Endothelial cell of umbilical vein (primary cell): ENCODE measurements around the gene PLSCR1. TPM values are rescaled to one million over a fixed set of nuclear protein-coding genes. Genes with fewer than 3 reads are reported as not detected.
A peak's percentile ranks its signal among the peaks of the same experiment; 100 is the strongest.

Experiments used
- BruUV-seq: library from RNA; stranded (reverse); fragments of 400-500 nt; replicated peaks from 2 replicates; lab custom pipeline; 2021; lab: Mats Ljungman, UMichigan
- CTCF ChIA-PET: fragments of 300-600, 350-600 bp; sonication (Branson Sonifier 250); formaldehyde crosslinking; loops from one replicate; lab custom pipeline; 2021; ENCODE audit warnings: antibody characterized with exemption, inconsistent platforms; lab: Charles Lee
- POLR2A ChIA-PET: fragments of 300-600, 350-600 bp; sonication (Branson Sonifier 250); formaldehyde crosslinking; loops from one replicate; lab custom pipeline; 2021; ENCODE audit warnings: antibody characterized with exemption, inconsistent platforms; lab: Charles Lee
- DNase-seq: peaks from one replicate; pipeline ENCODE4 v3.0.0-alpha.2; 2011; ENCODE audit warnings: low read depth, low spot score
- FAIRE-seq: peaks from 2 replicates; lab custom pipeline; 2011; peaks lifted over from hg19 to GRCh38; lab: Jason Lieb, UNC
- H2AFZ ChIP-seq: 2 replicates; pipeline ENCODE4 v1.6.0; 2012; ENCODE audit warnings: low read depth, low read length, control low read depth, inconsistent platforms
- H3K27ac ChIP-seq: 2 replicates; pipeline ENCODE4 v1.5.1; 2011; ENCODE audit warnings: low read depth, mild to moderate bottlenecking, control low read depth, low read length, moderate library complexity; ENCODE audit not compliant: insufficient read depth
- H3K27me3 ChIP-seq, 2 experiments: 2 replicates each; pipeline versions ENCODE4 v1.6.0 to v1.6.1; 2011; ENCODE audit warnings: low read length in 2 of 2, mixed read lengths in 1 of 2; ENCODE audit not compliant: control insufficient read depth in 2 of 2, insufficient read depth in 2 of 2
- H3K36me3 ChIP-seq, 2 experiments: 2 replicates in 1 of 2; 3 replicates in 1 of 2; pipeline ENCODE4 v1.5.1; 2011; ENCODE audit warnings: low read length in 2 of 2, mild to moderate bottlenecking in 1 of 2, moderate library complexity in 1 of 2; ENCODE audit not compliant: control insufficient read depth in 2 of 2, insufficient read depth in 2 of 2; ENCODE audit errors: extremely low read depth in 1 of 2
- H3K4me1 ChIP-seq: 3 replicates; pipeline ENCODE4 v1.5.1; 2011; ENCODE audit warnings: mild to moderate bottlenecking, low read length; ENCODE audit not compliant: control insufficient read depth, insufficient read depth; ENCODE audit errors: extremely low read depth
- H3K4me2 ChIP-seq: 2 replicates; pipeline ENCODE4 v1.6.1; 2011; ENCODE audit warnings: low read length, control low read depth, mixed read lengths; ENCODE audit not compliant: insufficient read depth
- H3K4me3 ChIP-seq, 3 experiments: fragments of 200-600 bp in 1 of 3; sonication (generic), shearing (Covaris generic) in 1 of 3; replicated peaks in 1 of 3; 2 replicates each; pipeline ENCODE4 v1.5.1; 2011 to 2016; ENCODE audit warnings: control low read depth in 3 of 3, low read length in 3 of 3, mild to moderate bottlenecking in 2 of 3, inconsistent platforms in 1 of 3, low read depth in 1 of 3, moderate library complexity in 1 of 3; ENCODE audit not compliant: insufficient read depth in 1 of 3
- H3K79me2 ChIP-seq: 2 replicates; pipeline ENCODE4 v1.6.0; 2012; ENCODE audit warnings: low read length, inconsistent platforms; ENCODE audit not compliant: control insufficient read depth, insufficient read depth
- H3K9ac ChIP-seq: replicated peaks from 2 replicates; pipeline ENCODE3; 2011; ENCODE audit warnings: low read length, control low read depth; ENCODE audit not compliant: insufficient read depth; ENCODE audit errors: extremely low read depth
- H3K9me1 ChIP-seq: replicated peaks from 3 replicates; pipeline ENCODE4 v1.6.0; 2011; ENCODE audit warnings: mild to moderate bottlenecking, low read length; ENCODE audit not compliant: control insufficient read depth, insufficient read depth; ENCODE audit errors: extremely low read depth
- H3K9me3 ChIP-seq: replicated peaks from 2 replicates; pipeline ENCODE4 v1.5.1; 2012; ENCODE audit warnings: low read length, inconsistent platforms; ENCODE audit not compliant: control insufficient read depth, insufficient read depth
- H4K20me1 ChIP-seq: replicated peaks from 2 replicates; pipeline ENCODE3; 2011; ENCODE audit warnings: mild to moderate bottlenecking, low read length; ENCODE audit not compliant: control insufficient read depth, insufficient read depth; ENCODE audit errors: extremely low read depth
- CTCF ChIP-seq, 2 donors: IDR thresholded peaks; 1 replicate in 1 of 2; 2 replicates in 1 of 2; pipeline ENCODE4 v1.5.1; 2011; ENCODE audit warnings: low read length in 2 of 2, mild to moderate bottlenecking in 2 of 2, moderate library complexity in 2 of 2, control low read depth in 1 of 2, inconsistent platforms in 1 of 2, low read depth in 1 of 2; ENCODE audit not compliant: insufficient read depth in 1 of 2; ENCODE audit errors: extremely low read depth in 1 of 2
- FOS ChIP-seq: IDR thresholded peaks from 2 replicates; pipeline ENCODE4 v1.6.1; 2011; ENCODE audit warnings: mild to moderate bottlenecking, low read length, moderate library complexity, borderline replicate concordance; ENCODE audit not compliant: insufficient read depth
- JUN ChIP-seq: IDR thresholded peaks from 2 replicates; pipeline ENCODE4 v1.6.1; 2011; ENCODE audit warnings: borderline replicate concordance, low read depth; ENCODE audit not compliant: insufficient read length, insufficient read depth
- POLR2AphosphoS5 ChIP-seq: IDR thresholded peaks from 2 replicates; pipeline ENCODE4 v1.6.1; 2012; ENCODE audit warnings: low read depth, mild to moderate bottlenecking, control low read depth, low read length, moderate library complexity; ENCODE audit not compliant: insufficient read depth
- dilution Hi-C: fragments of 300-500 bp; cut with MboI; formaldehyde crosslinking; loops from one replicate; pipeline ENCODE4 v1.15.0; 2019; ENCODE audit warnings: low sequenced_read_pairs; ENCODE audit not compliant: extremely low pct_ligation_motif_present
- intact Hi-C: fragments of 100-400 bp; cut with micrococcal nuclease; formaldehyde crosslinking; loops from one replicate; pipeline ENCODE4 v1.10.0; 2022
- polyA plus RNA-seq, 4 experiments: library from polyadenylated mRNA; depleted of rRNA in 3 of 4; stranded (reverse) in 3 of 4; unstranded in 1 of 4; fragments of >200 nt; gene quantifications; 2 replicates each; pipeline versions ENCODE4 v1.2.1 to v1.2.3, GENCODE V29; 2011 to 2012; ENCODE audit warnings: missing spikeins in 1 of 4
- total RNA-seq: library from RNA; stranded (reverse); gene quantifications from 2 replicates; pipeline ENCODE4 v1.2.3, GENCODE V29; 2021

PLSCR1 gene
- total and polyA plus RNA-seq, 2 donors (not counting 3 experiments of a cell fraction or from before 2014, with no cell fraction given): 53.2 to 78.7 TPM

GRCh38 chr3:146550743-146551510, 6.5 kb upstream of the PLSCR1 start:
- no peak overlapping the region for H3K4me3 ChIP-seq
- no peak for FAIRE-seq
- no peaks in the 10 kb centered on the region for H3K9me3 ChIP-seq
- H3K9me1 ChIP-seq: no peaks in the 10 kb centered on the region
- H3K27me3 ChIP-seq: no peaks in the 10 kb centered on the region
- H2AFZ ChIP-seq: no peak overlapping the region
- H3K36me3 ChIP-seq: no peaks in the 10 kb centered on the region
- TF ChIP-seq JUN (peak; percentile 32), CTCF (IDR thresholded peaks at IDR 0.05; ENCODE audit: extremely low read depth in 1 of 2, insufficient read depth in 1 of 2, low read depth in 1 of 2, low read length in 2 of 2) (no peak), FOS (peak; percentile 89), POLR2AphosphoS5 (no peak)
- no peak overlapping the region for H3K27ac ChIP-seq
- H4K20me1 ChIP-seq: no peaks in the 10 kb centered on the region
- ChIA-PET POLR2A (no interaction called here), CTCF (interaction anchor here (0.7 to 1.3 kb wide), 4 partner anchors 24 to 1221 kb away, joined by 3 to 7 read pairs (median 5); no protein-coding TSS in a partner anchor)
- no peaks in the 10 kb centered on the region for H3K79me2 ChIP-seq
- H3K4me2 ChIP-seq: no peak overlapping the region
- no peaks in the 10 kb centered on the region for H3K4me1 ChIP-seq
- dilution Hi-C loops: no loop called here
- DNase-seq: peak; percentile 26
- intact Hi-C loops: no loop called here
- no TSS peak for BruUV-seq
- H3K9ac ChIP-seq: no peak overlapping the region
